Keratinocyte (primary cell): ENCODE measurements around the gene ITPR1. TPM values are rescaled to one million over a fixed set of nuclear protein-coding genes. Genes with fewer than 3 reads are reported as not detected.

Source experiments
- DNase-seq: peaks from one replicate; pipeline ENCODE4 v3.0.0-alpha.2; 2011; ENCODE audit warnings: low read depth, missing footprints, low spot score
- FAIRE-seq: peaks from 2 replicates; lab custom pipeline; 2011; peaks lifted over from hg19 to GRCh38; lab: Jason Lieb, UNC
- H2AFZ ChIP-seq: 2 replicates; pipeline ENCODE4 v1.6.0; 2012; ENCODE audit warnings: low read length, control low read depth, inconsistent platforms; ENCODE audit not compliant: control insufficient read depth
- H3K27ac ChIP-seq: 2 replicates; pipeline ENCODE4 v1.5.1; 2011; ENCODE audit warnings: low read length; ENCODE audit not compliant: control insufficient read depth, insufficient read depth
- H3K27me3 ChIP-seq: 3 replicates; pipeline ENCODE4 v1.6.0; 2011; ENCODE audit warnings: low read length; ENCODE audit not compliant: control insufficient read depth, insufficient read depth; ENCODE audit errors: extremely low read depth
- H3K36me3 ChIP-seq, 2 experiments: 2 replicates in 1 of 2; 3 replicates in 1 of 2; pipeline ENCODE4 v1.5.1; 2011; ENCODE audit warnings: low read length in 2 of 2, mild to moderate bottlenecking in 1 of 2; ENCODE audit not compliant: control insufficient read depth in 2 of 2, insufficient read depth in 2 of 2; ENCODE audit errors: extremely low read depth in 1 of 2
- H3K4me1 ChIP-seq: 3 replicates; pipeline ENCODE4 v1.5.1; 2011; ENCODE audit warnings: low read length; ENCODE audit not compliant: control insufficient read depth, insufficient read depth; ENCODE audit errors: extremely low read depth
- H3K4me2 ChIP-seq: 3 replicates; pipeline ENCODE4 v1.6.0; 2011; ENCODE audit warnings: low read depth, low read length; ENCODE audit not compliant: control insufficient read depth, insufficient read depth; ENCODE audit errors: extremely low read depth
- H3K4me3 ChIP-seq, 3 experiments: fragments of 200-600 bp in 1 of 3; sonication (generic) in 1 of 3; 2 replicates in 2 of 3; 3 replicates in 1 of 3; pipeline ENCODE4 v1.5.1; 2011 to 2016; ENCODE audit warnings: low read length in 3 of 3, mild to moderate bottlenecking in 3 of 3, control low read depth in 2 of 3, inconsistent platforms in 1 of 3, low read depth in 1 of 3, mixed read lengths in 1 of 3, mixed run types in 1 of 3, moderate library complexity in 1 of 3; ENCODE audit not compliant: control insufficient read depth in 2 of 3, insufficient read depth in 2 of 3; ENCODE audit errors: extremely low read depth in 1 of 3
- H3K79me2 ChIP-seq: 2 replicates; pipeline ENCODE4 v1.6.0; 2012; ENCODE audit warnings: low read length; ENCODE audit not compliant: control insufficient read depth, insufficient read depth
- H3K9ac ChIP-seq: 3 replicates; pipeline ENCODE4 v1.6.0; 2011; ENCODE audit warnings: low read length; ENCODE audit not compliant: control insufficient read depth, insufficient read depth; ENCODE audit errors: extremely low read depth
- H3K9me1 ChIP-seq: 3 replicates; pipeline ENCODE4 v1.6.0; 2011; ENCODE audit warnings: low read length; ENCODE audit not compliant: control insufficient read depth, insufficient read depth; ENCODE audit errors: extremely low read depth
- H3K9me3 ChIP-seq: 2 replicates; pipeline ENCODE4 v1.5.1; 2012; ENCODE audit warnings: low read depth, low read length; ENCODE audit not compliant: control insufficient read depth
- H4K20me1 ChIP-seq: 3 replicates; pipeline ENCODE4 v1.6.0; 2011; ENCODE audit warnings: low read length; ENCODE audit not compliant: control insufficient read depth, insufficient read depth; ENCODE audit errors: extremely low read depth
- CTCF ChIP-seq, 3 experiments: IDR thresholded peaks in 1 of 3; conservative IDR thresholded peaks in 1 of 3; optimal IDR thresholded peaks in 1 of 3; 2 replicates in 2 of 3; 3 replicates in 1 of 3; pipeline versions ENCODE3 to v1.5.1; 2011; ENCODE audit warnings: low read length in 3 of 3, mild to moderate bottlenecking in 3 of 3, moderate library complexity in 2 of 3, control low read depth in 1 of 3, inconsistent platforms in 1 of 3; ENCODE audit not compliant: insufficient read depth in 2 of 3; ENCODE audit errors: extremely low read depth in 1 of 3
- EZH2 ChIP-seq: IDR thresholded peaks from one replicate; pipeline ENCODE4 v1.6.1; 2012; ENCODE audit warnings: inconsistent platforms, mild to moderate bottlenecking, low read length, moderate library complexity
- dilution Hi-C: fragments of 300-500 bp; cut with MboI; formaldehyde crosslinking; loops from one replicate; pipeline ENCODE4 v1.7.0; 2020; ENCODE audit warnings: low sequenced_read_pairs; ENCODE audit not compliant: extremely low pct_ligation_motif_present
- polyA plus RNA-seq, 5 experiments: library from polyadenylated mRNA; depleted of rRNA in 3 of 5; stranded (reverse) in 3 of 5; stranded (forward) in 1 of 5; unstranded in 1 of 5; fragments of >200 nt; gene quantifications; 1 replicate in 1 of 5; 2 replicates in 3 of 5; 3 replicates in 1 of 5; pipeline versions ENCODE4 v1.2.1 to v1.2.3, GENCODE V29; 2011 to 2012; ENCODE audit warnings: missing spikeins in 2 of 5, low read depth in 1 of 5, low replicate concordance in 1 of 5

The ITPR1 gene
- polyA plus RNA-seq, 1 donor (not counting 4 experiments of a cell fraction or from before 2014, with no cell fraction given): 3.5 TPM

DNA sequence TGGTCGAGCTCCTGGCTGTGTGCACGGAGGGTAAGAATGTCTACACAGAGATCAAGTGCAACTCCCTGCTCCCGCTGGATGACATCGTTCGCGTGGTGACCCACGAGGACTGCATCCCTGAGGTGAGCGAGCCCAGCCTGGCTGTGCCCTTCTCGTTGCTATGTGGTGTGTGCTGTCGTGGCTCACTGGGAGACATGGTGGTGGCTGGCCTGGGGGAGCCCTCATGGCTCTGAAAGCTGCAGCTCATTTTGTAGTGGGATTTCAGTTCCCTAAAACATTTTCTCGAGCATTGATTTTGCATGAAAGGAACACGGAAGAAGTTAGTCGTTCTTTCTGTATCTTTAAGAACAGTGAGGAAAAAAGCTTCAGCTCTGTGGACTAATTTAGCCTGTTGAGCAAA lies 200.5 kb downstream of the ITPR1 start:
- H2AFZ ChIP-seq: no peak overlapping the region
- dilution Hi-C loops: no loop called here
- no peaks in the 10 kb centered on the region for H3K79me2 ChIP-seq
- no peaks in the 10 kb centered on the region for H3K9me1 ChIP-seq
- no peaks in the 10 kb centered on the region for H3K27me3 ChIP-seq
- H3K4me2 ChIP-seq: no peak overlapping the region
- H3K9ac ChIP-seq: no peak overlapping the region
- TF ChIP-seq EZH2 (no peak), CTCF (optimal IDR thresholded peaks at IDR 0.05 in 1 of 3, IDR thresholded peaks at IDR 0.05 in 1 of 3, conservative IDR thresholded peaks at IDR 0.05 in 1 of 3; ENCODE audit: extremely low read depth in 1 of 3, insufficient read depth in 2 of 3, low read length in 3 of 3) (no peak)
- DNase-seq: no peak
- no peaks in the 10 kb centered on the region for H4K20me1 ChIP-seq
- no peaks in the 10 kb centered on the region for H3K36me3 ChIP-seq
- H3K4me1 ChIP-seq: no peaks in the 10 kb centered on the region
- no peaks in the 10 kb centered on the region for H3K9me3 ChIP-seq
- FAIRE-seq: no peak
- no peak overlapping the region for H3K4me3 ChIP-seq
- no peak overlapping the region for H3K27ac ChIP-seq

DNA sequence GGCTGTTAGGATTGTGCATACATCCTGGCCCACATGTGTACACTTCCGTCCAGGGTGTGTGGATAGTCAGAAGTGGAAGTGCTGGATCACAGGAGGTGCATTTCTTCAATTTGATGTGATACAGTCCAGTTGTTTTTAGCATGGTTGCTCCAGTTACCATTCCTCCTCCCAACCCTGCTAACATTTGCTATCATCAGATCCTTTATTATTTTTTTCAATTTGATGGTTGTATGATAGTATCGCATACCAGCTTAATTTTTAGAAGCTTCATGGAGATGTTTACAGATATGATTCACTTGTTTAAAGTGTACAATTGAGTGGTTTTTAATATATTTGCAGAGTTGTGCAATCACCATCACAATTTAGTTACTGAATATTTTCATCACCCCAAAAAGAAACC lies 202.7 kb downstream of the ITPR1 start:
- no peak overlapping the region for H3K4me2 ChIP-seq
- no peaks in the 10 kb centered on the region for H4K20me1 ChIP-seq
- no peaks in the 10 kb centered on the region for H3K9me1 ChIP-seq
- no peak overlapping the region for H3K27ac ChIP-seq
- no peaks in the 10 kb centered on the region for H3K4me1 ChIP-seq
- DNase-seq (no peak), FAIRE-seq (no peak)
- H2AFZ ChIP-seq: no peak overlapping the region
- H3K4me3 ChIP-seq: no peak overlapping the region
- TF ChIP-seq EZH2 (no peak), CTCF (optimal IDR thresholded peaks at IDR 0.05 in 1 of 3, IDR thresholded peaks at IDR 0.05 in 1 of 3, conservative IDR thresholded peaks at IDR 0.05 in 1 of 3; ENCODE audit: extremely low read depth in 1 of 3, insufficient read depth in 2 of 3, low read length in 3 of 3) (no peak)
- H3K9ac ChIP-seq: no peak overlapping the region
- H3K36me3 ChIP-seq: no peaks in the 10 kb centered on the region
- no peaks in the 10 kb centered on the region for H3K9me3 ChIP-seq
- no peaks in the 10 kb centered on the region for H3K79me2 ChIP-seq
- dilution Hi-C loops: no loop called here
- no peaks in the 10 kb centered on the region for H3K27me3 ChIP-seq
